Neuron (in vitro differentiated cells): ENCODE data around the gene DBET.
"Not testable (repeated sequence)": the region's sequence is repeated elsewhere in the genome, so short reads cannot be mapped to it uniquely, and the experiment has no call there.

Source experiments
- H2AFZ ChIP-seq: one replicate; pipeline ENCODE4 v1.6.1; 2013; ENCODE audit warnings: low read depth, mild to moderate bottlenecking, inconsistent platforms, low read length, moderate library complexity
- H3K27me3 ChIP-seq: one replicate; pipeline ENCODE4 v1.6.1; 2013; ENCODE audit warnings: low read length; ENCODE audit not compliant: insufficient read depth
- H3K36me3 ChIP-seq: one replicate; pipeline ENCODE4 v1.6.1; 2013; ENCODE audit warnings: low read length; ENCODE audit not compliant: insufficient read depth
- H3K4me1 ChIP-seq: one replicate; pipeline ENCODE4 v1.6.1; 2013; ENCODE audit warnings: low read length; ENCODE audit not compliant: insufficient read depth
- H3K4me3 ChIP-seq: 2 replicates; pipeline ENCODE4 v1.5.1; 2013; ENCODE audit warnings: mild to moderate bottlenecking, low read length, moderate library complexity
- H3K9me3 ChIP-seq: one replicate; pipeline ENCODE4 v1.6.1; 2013; ENCODE audit warnings: low read length

DBET gene

DNA sequence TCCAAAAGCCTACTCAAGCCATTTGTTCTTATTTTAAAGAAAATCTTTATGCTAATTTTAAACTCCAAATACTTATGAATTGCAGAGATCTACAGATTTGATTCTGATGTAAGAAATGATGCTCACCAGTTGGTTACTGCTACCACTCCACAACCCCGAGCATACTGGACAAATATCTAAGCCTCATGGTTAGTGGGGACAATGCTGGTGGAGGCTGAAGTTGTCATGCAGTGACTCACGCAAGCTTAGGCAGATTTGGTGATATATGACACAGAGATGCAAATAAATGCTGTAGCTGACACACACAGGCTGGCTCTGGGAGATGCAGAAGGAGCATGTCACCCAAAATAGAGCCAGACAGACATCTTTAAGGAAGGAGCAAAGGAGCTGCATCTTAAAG, 35.3 kb downstream of the DBET start:
- not testable (repeated sequence) for H3K9me3 ChIP-seq, H3K4me1 ChIP-seq, H3K36me3 ChIP-seq, H3K27me3 ChIP-seq, H2AFZ ChIP-seq, H3K4me3 ChIP-seq

DNA sequence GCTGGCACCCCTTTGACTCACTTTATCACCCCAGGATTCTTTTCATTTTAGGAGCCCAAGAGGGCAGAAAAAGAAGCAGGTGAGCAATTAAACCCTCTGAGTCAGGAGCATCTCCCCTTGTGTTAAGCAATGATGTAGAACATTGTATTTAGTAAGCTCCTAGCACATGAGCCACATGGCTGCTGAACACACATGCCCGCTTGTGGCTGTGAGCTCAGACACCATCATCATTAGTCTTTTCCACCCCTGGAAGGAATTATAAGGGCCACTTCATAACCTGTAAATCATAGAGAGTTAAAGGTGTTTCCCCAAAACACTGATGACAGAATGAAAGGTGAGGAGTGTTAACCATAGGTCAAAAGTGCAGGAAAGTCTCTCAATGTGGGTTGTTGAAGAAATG, 37.2 kb downstream of the DBET start:
- H2AFZ ChIP-seq, H3K4me3 ChIP-seq, H3K27me3 ChIP-seq, H3K9me3 ChIP-seq, H3K4me1 ChIP-seq, H3K36me3 ChIP-seq: not testable (repeated sequence)

GRCh38 chr4:190106191-190106590, 41.9 kb downstream of the DBET start:
- H3K4me3 ChIP-seq, H3K4me1 ChIP-seq, H3K9me3 ChIP-seq, H3K27me3 ChIP-seq, H3K36me3 ChIP-seq, H2AFZ ChIP-seq: not testable (repeated sequence)

DNA sequence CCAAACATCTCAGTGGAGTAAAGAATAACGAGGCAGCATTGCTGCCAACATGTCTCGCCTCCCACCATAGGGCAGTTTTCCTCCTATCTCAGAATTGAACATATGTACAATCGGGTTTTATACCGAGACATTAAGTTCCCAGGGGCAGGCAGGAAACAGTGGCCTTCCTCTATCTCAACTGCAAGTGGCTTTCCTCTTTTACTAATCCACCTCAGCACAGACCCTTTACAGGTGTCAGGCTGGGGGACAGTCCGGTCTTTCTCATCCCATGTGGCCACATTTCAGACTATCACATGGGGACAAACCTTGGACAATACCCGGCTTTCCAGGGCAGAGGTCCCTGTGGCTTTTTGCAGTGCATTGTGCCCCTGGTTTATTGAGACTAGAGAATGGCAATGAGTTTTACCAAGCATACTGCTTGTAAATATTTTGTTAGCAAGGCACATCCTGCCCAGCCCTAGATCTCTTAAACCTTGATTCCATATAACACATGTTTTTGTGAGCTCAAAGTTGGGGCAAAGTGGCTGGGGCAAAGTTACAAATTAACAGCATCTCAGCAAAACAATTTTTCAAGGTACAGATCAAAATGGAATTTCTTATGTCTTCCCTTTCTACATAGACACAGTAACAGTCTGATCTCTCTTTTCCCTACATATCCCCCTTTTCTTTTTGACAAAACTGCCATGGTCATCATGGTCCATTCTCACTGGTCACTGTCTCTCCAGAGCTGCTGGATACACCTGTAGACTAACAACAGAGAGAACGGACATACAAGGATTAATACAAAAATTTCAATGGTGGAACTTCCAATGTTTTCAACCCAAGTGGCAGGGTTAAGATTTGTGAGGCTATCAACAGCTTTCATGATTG, 42.5 kb downstream of the DBET start:
- H3K4me3 ChIP-seq, H3K9me3 ChIP-seq: not testable (repeated sequence)

GRCh38 chr4:190107766-190108485, 43.6 kb downstream of the DBET start:
- H3K4me1 ChIP-seq, H3K4me3 ChIP-seq, H3K27me3 ChIP-seq, H3K9me3 ChIP-seq, H2AFZ ChIP-seq, H3K36me3 ChIP-seq: not testable (repeated sequence)

More for the DNA sequence above, 42.5 kb downstream of the DBET start:
- not testable (repeated sequence) for H3K36me3 ChIP-seq, H2AFZ ChIP-seq, H3K27me3 ChIP-seq, H3K4me1 ChIP-seq

GRCh38 chr4:190108756-190109155, 44.5 kb downstream of the DBET start:
- not testable (repeated sequence) for H3K4me3 ChIP-seq, H3K9me3 ChIP-seq, H3K4me1 ChIP-seq, H3K36me3 ChIP-seq, H2AFZ ChIP-seq, H3K27me3 ChIP-seq

DNA sequence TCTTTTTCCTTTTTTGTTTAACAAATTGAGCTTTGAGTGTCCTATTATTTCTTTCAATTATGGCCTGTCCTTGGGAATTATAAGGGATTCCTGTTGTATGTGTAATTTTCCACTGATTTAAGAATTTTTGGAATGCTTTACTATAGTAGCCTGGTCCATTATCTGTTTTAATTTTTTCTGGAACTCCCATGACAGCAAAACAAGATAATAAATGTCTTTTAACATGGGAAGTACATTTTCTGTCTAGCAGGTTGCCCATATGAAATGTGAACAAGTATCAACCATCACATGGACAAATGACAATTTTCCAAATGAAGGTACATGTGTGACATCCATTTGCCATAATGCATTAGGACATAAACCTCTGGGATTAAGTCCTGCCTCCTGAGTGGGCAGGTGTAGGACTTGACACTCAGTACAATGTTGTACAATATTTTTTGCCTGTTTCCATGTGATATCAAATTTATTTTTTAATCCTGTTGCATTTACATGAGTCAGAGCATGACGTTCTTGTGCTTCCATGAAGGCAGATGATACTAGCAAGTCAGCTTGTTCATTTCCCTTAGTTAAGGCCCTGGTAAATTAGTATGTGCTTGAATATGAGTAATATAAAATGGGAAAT, 45.2 kb downstream of the DBET start:
- H3K27me3 ChIP-seq, H3K36me3 ChIP-seq, H3K4me3 ChIP-seq, H2AFZ ChIP-seq, H3K4me1 ChIP-seq, H3K9me3 ChIP-seq: not testable (repeated sequence)

GRCh38 chr4:190110033-190110432, 45.7 kb downstream of the DBET start:
- not testable (repeated sequence) for H3K4me1 ChIP-seq, H3K36me3 ChIP-seq, H3K9me3 ChIP-seq

GRCh38 chr4:190110570-190111295, 46.4 kb downstream of the DBET start:
- H3K36me3 ChIP-seq, H3K4me1 ChIP-seq, H3K27me3 ChIP-seq, H3K9me3 ChIP-seq, H3K4me3 ChIP-seq: not testable (repeated sequence)
- H2AFZ ChIP-seq = peak overlapping the region; percentile 4

More at GRCh38 chr4:190110033-190110432, 45.7 kb downstream of the DBET start:
- not testable (repeated sequence) for H3K4me3 ChIP-seq, H2AFZ ChIP-seq, H3K27me3 ChIP-seq

GRCh38 chr4:190112879-190113278, 48.6 kb downstream of the DBET start:
- not testable (repeated sequence) for H2AFZ ChIP-seq, H3K27me3 ChIP-seq, H3K36me3 ChIP-seq, H3K4me1 ChIP-seq, H3K4me3 ChIP-seq, H3K9me3 ChIP-seq

DNA sequence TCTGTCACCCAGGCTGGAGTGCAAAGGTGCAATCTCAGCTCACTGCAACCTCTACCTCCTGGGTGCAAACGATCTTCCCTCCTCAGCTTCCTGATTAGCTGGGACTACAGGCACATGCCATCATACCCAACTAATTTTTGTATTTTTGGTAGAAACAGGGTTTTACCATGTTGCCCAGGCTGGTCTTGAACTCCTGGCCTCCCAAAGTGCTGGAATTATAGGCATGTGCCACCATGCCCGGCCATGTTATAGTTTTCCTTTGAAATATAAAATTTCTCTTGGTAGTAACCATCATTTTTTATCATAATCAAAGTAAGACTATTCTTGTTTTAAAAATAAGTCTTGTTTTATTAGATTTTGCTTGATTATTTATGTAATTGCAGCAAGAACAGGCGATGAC, 50.7 kb downstream of the DBET start:
- not testable (repeated sequence) for H2AFZ ChIP-seq, H3K4me1 ChIP-seq, H3K9me3 ChIP-seq, H3K36me3 ChIP-seq, H3K27me3 ChIP-seq, H3K4me3 ChIP-seq
